Right forelimb (tissue), 1 donor: ENCODE measurements around the gene ASCL5.

Source experiments
- DNase-seq: peaks from one replicate; pipeline ENCODE4 v3.0.0-alpha.2; 2018

Gene ASCL5

GRCh38 chr1:201153474-201154388, 26.7 kb upstream of the ASCL5 start:
- DNase-seq = no peak

- DNase-seq = peak; percentile 37
These were observed 22.4 kb upstream of the ASCL5 start for GRCh38 chr1:201149400-201149799.

GRCh38 chr1:201147396-201148015, 20.5 kb upstream of the ASCL5 start:
- peak; percentile 40 for DNase-seq

- peak; percentile 17 for DNase-seq
These were observed 19.8 kb upstream of the ASCL5 start for GRCh38 chr1:201146626-201147390.

- DNase-seq = peak; percentile 32
These were observed 18.8 kb upstream of the ASCL5 start for GRCh38 chr1:201145816-201146215.

GRCh38 chr1:201145132-201145531, 18.1 kb upstream of the ASCL5 start:
- peak; percentile 23 for DNase-seq

- DNase-seq = peak; percentile 6
These were observed 17.7 kb upstream of the ASCL5 start for GRCh38 chr1:201144701-201145100.

- DNase-seq = peak; percentile 20
These were observed 17.0 kb upstream of the ASCL5 start for GRCh38 chr1:201143726-201144635.

- DNase-seq = no peak
These were observed 16.1 kb upstream of the ASCL5 start for GRCh38 chr1:201142849-201143725.

- DNase-seq = peak; percentile 48
These were observed 15.2 kb upstream of the ASCL5 start for GRCh38 chr1:201142011-201142848.

GRCh38 chr1:201141418-201141817, 14.4 kb upstream of the ASCL5 start:
- peak; percentile 29 for DNase-seq

- DNase-seq = peak; percentile 22
These were observed 13.9 kb upstream of the ASCL5 start for GRCh38 chr1:201140941-201141260.

GRCh38 chr1:201140235-201140940, 13.4 kb upstream of the ASCL5 start:
- DNase-seq = peak; percentile 35

GRCh38 chr1:201139756-201140155, 12.8 kb upstream of the ASCL5 start:
- DNase-seq = no peak

GRCh38 chr1:201139306-201139705, 12.3 kb upstream of the ASCL5 start:
- DNase-seq = no peak

- no peak for DNase-seq
These were observed 11.4 kb upstream of the ASCL5 start for GRCh38 chr1:201138311-201138840.

GRCh38 chr1:201137579-201138310, 10.8 kb upstream of the ASCL5 start:
- no peak for DNase-seq

GRCh38 chr1:201137024-201137392, 10.0 kb upstream of the ASCL5 start:
- DNase-seq = no peak
